ENCODE data around the gene NCKAP5.

DNA sequence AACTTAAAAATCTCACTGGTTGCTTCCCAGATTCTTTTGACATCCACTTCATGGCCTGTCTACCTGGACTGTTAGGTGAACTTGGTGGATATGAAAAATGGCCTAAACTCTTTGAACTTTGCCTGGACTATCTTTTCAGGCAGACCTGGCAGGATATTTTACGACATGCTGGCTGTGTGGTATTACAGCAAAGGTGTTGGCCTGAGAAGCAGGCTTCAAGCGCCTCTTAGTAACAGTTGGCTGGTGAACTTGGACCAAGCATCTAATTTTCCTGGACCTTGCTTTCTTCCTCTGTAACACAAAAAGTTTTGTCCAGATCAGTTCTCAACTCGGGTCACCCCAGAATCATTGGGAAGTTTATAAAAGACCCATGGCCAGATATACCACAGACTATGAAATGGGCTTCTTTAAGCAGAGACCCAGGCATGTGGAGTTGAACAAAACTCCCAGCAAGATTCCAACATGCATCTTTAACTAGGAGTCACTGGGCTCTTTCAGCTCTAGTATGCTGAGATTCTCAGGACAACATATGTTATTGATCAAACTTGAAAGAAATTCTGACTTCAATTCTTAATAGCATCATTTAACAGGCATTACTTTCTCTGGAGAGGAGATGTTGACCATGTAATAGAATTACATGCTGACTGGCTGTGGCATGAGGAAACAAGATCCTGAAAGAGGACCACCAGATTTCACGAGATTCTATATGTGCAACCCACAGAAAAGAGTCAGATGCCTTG lies 902.7 kb downstream of the NCKAP5 start:
- TF ChIP-seq, protein P1, sequence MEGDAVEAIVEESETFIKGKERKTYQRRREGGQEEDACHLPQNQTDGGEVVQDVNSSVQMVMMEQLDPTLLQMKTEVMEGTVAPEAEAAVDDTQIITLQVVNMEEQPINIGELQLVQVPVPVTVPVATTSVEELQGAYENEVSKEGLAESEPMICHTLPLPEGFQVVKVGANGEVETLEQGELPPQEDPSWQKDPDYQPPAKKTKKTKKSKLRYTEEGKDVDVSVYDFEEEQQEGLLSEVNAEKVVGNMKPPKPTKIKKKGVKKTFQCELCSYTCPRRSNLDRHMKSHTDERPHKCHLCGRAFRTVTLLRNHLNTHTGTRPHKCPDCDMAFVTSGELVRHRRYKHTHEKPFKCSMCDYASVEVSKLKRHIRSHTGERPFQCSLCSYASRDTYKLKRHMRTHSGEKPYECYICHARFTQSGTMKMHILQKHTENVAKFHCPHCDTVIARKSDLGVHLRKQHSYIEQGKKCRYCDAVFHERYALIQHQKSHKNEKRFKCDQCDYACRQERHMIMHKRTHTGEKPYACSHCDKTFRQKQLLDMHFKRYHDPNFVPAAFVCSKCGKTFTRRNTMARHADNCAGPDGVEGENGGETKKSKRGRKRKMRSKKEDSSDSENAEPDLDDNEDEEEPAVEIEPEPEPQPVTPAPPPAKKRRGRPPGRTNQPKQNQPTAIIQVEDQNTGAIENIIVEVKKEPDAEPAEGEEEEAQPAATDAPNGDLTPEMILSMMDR (IDR thresholded peaks at IDR 0.05), result no peak
- no peak for TF ChIP-seq POLR2A (IDR thresholded peaks at IDR 0.05)

All from vagina (tissue), 2 donors.